ENCODE measurements around the gene SLC9A9. TPM values are rescaled to one million over a fixed set of nuclear protein-coding genes. Genes with fewer than 3 reads are reported as not detected.

Gene SLC9A9
- polyA plus RNA-seq, 1 donor: 6.3 TPM

DNA sequence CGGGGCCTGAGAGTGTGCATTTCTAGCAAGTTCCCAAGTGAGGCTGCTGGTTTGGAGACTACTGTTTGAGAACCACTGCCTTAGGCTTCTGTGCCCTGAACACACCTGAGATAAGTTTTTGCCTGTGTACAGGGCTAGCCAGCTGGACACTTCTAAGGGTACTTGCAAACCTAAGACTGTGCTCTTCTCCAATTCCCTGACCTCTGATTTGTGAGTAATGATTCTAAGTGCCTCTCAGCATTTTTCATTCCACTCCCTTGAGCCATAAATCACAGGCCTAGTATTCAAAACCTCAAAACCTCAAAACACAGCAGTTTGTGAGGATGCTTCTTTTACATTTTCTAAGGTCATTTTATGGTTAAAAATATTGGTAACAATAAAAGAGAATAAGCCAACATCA lies 580.3 kb downstream of the SLC9A9 start:
- Histone ChIP-seq H3K27me3 (ENCODE audit: control insufficient read depth, insufficient read depth, low read length) (no peaks in the 10 kb centered on the region), H3K9me3 (ENCODE audit: control insufficient read depth, low read depth, low read length) (no peaks in the 10 kb centered on the region), H3K36me3 (ENCODE audit: control insufficient read depth, insufficient read depth, low read length) (no peaks in the 10 kb centered on the region), H3K4me3 (ENCODE audit: low read length) (no peak overlapping the region), H3K27ac (ENCODE audit: low read length) (no peak overlapping the region), H3K4me1 (ENCODE audit: control insufficient read depth, insufficient read depth, low read length) (no peaks in the 10 kb centered on the region)
- DNase-seq: no peak
- no CpG with 5 or more reads among the region's 1 CpG for WGBS (ENCODE audit: insufficient coverage, low lambda C conversion rate)

DNA sequence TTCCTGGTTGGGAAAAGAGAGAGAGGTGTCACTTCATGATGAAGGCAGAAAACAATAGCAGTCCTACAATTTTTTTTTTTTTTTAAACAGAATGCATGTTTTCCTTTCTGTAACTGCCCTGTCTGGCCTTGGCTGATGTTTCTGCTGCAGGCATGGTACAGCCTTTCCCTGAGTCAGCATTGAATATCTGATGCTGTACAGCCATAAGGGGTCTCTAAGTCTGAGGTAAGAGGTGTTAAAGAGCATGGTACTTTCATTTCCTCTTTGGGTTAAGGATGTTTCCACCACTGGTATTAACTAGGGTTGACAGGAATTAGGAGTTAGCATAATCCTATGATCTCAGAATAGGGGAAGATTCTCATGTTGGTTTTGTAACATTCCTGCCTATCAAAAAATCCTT lies 581.3 kb downstream of the SLC9A9 start:
- DNase-seq: no peak
- Histone ChIP-seq H3K36me3 (ENCODE audit: control insufficient read depth, insufficient read depth, low read length) (no peaks in the 10 kb centered on the region), H3K4me1 (ENCODE audit: control insufficient read depth, insufficient read depth, low read length) (no peaks in the 10 kb centered on the region), H3K27me3 (ENCODE audit: control insufficient read depth, insufficient read depth, low read length) (no peaks in the 10 kb centered on the region), H3K4me3 (ENCODE audit: low read length) (no peak overlapping the region), H3K27ac (ENCODE audit: low read length) (no peak overlapping the region), H3K9me3 (ENCODE audit: control insufficient read depth, low read depth, low read length) (no peaks in the 10 kb centered on the region)

DNA sequence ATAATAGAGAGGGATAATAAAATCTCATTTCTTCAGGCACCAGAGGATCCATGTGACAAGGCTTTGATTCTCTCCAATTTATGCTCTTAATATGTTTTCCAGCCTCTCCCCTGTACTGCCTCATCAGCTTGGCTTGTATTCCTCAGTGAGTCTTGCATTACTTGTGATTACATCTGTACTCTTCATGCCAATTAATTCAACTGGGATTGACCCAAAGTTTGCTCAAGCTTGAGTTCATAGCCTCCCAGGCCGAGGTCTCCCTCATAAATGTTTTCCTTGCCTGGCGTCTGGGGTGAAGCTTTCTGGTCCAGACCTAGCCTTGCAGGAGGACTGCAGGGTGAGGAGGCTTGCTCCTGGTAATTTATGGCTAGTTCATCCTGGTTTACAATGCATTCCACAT lies 581.8 kb downstream of the SLC9A9 start:
- Histone ChIP-seq H3K4me3 (ENCODE audit: low read length) (no peak overlapping the region), H3K36me3 (ENCODE audit: control insufficient read depth, insufficient read depth, low read length) (no peaks in the 10 kb centered on the region), H3K9me3 (ENCODE audit: control insufficient read depth, low read depth, low read length) (no peaks in the 10 kb centered on the region), H3K27ac (ENCODE audit: low read length) (no peak overlapping the region), H3K4me1 (ENCODE audit: control insufficient read depth, insufficient read depth, low read length) (no peaks in the 10 kb centered on the region), H3K27me3 (ENCODE audit: control insufficient read depth, insufficient read depth, low read length) (no peaks in the 10 kb centered on the region)
- no CpG with 5 or more reads among the region's 2 CpGs for WGBS (ENCODE audit: insufficient coverage, low lambda C conversion rate)
- DNase-seq: no peak

DNA sequence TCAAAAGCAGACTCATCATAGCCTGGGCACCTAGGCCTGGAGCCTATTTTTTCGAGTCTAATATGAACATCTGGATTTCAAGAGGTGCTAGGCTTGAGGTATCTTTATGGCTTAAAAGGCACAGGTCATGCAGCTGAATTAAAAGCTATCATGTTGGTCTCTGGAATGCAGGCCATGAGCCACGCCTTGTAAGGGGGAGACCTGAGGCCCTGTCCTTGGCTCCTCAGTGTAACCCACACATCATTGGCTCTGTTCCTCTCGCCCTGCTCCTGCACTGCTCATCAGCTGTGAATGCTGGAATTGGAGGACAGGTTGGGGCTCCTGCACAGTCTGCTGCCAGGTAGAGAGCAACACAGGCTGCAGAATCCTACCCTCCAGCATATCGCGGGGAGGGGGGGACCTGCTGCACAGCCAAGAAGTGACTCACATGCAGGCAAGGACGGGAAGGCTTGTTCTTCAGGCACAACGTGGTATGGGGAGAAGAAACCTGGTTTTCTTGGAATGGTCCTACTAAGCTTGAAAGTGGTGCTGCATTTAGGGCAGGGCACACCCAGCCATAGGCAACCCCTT lies 582.7 kb downstream of the SLC9A9 start:
- no peak overlapping the region for H3K4me3 ChIP-seq (ENCODE audit: low read length)
- H3K27ac ChIP-seq (ENCODE audit: low read length): no peak overlapping the region
- H3K27me3 ChIP-seq (ENCODE audit: control insufficient read depth, insufficient read depth, low read length): no peaks in the 10 kb centered on the region
- H3K4me1 ChIP-seq (ENCODE audit: control insufficient read depth, insufficient read depth, low read length): no peaks in the 10 kb centered on the region
- no peaks in the 10 kb centered on the region for H3K9me3 ChIP-seq (ENCODE audit: control insufficient read depth, low read depth, low read length)
- WGBS (ENCODE audit: insufficient coverage, low lambda C conversion rate): no CpG with 5 or more reads among the region's 7 CpGs
- H3K36me3 ChIP-seq (ENCODE audit: control insufficient read depth, insufficient read depth, low read length): no peaks in the 10 kb centered on the region
- DNase-seq: no peak

DNA sequence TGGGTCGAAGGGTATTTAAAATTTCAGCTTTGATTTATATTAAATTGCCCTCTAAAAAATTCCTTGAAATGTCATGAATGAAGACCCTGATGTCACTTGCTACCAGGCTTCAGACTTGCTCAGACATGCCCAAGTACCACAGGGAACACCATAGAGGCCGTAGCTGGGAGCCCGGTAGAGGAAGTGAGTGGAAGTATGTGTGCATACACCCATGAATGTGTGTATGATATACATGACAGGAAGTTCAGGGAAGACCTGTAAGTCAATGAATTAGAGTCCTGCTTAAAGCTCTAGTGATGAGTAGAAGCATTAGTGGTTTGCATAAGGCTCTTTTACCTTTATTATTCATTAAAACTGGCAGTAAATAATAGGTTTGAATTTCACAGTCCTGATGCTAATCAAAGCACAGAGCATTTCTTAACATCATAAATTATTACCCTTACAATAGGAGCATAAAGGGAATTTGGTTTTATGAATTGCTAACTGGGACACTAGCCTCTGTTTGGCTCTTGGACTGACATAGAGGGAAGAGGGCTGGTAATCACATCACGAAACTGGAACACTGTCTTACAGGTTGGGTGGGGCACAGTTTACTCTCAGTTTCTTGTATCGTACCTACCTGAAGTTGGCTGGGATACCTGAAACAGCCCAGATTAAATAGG lies 584.3 kb downstream of the SLC9A9 start:
- Histone ChIP-seq H3K9me3 (ENCODE audit: control insufficient read depth, low read depth, low read length) (no peaks in the 10 kb centered on the region), H3K27ac (ENCODE audit: low read length) (no peak overlapping the region), H3K36me3 (ENCODE audit: control insufficient read depth, insufficient read depth, low read length) (no peaks in the 10 kb centered on the region), H3K4me3 (ENCODE audit: low read length) (no peak overlapping the region), H3K27me3 (ENCODE audit: control insufficient read depth, insufficient read depth, low read length) (no peaks in the 10 kb centered on the region), H3K4me1 (ENCODE audit: control insufficient read depth, insufficient read depth, low read length) (no peaks in the 10 kb centered on the region)
- WGBS (ENCODE audit: insufficient coverage, low lambda C conversion rate): no CpG with 5 or more reads among the region's 5 CpGs
- DNase-seq: no peak

DNA sequence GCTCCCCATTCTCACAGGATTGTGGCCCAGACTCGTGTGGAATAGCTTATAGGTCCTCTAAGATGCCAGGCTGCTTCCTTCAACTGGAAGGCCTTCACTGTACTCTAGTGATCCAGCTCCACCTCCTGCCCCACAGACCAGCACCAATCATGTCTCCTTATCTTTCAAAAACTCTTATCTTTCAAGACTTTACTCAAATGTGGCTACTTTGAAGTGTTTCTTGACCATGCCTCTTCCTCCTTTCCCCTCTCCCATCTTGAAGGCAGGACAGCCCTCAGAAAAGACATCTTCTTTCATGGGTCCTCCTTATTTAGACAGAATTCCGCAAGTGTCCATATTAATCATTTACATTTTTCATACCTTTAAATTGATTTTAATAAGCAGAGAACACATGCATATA lies 586.4 kb downstream of the SLC9A9 start:
- no CpG with 5 or more reads among the region's 2 CpGs for WGBS (ENCODE audit: insufficient coverage, low lambda C conversion rate)
- no peaks in the 10 kb centered on the region for H3K4me1 ChIP-seq (ENCODE audit: control insufficient read depth, insufficient read depth, low read length)
- no peaks in the 10 kb centered on the region for H3K36me3 ChIP-seq (ENCODE audit: control insufficient read depth, insufficient read depth, low read length)
- no peak overlapping the region for H3K27ac ChIP-seq (ENCODE audit: low read length)
- no peak overlapping the region for H3K4me3 ChIP-seq (ENCODE audit: low read length)
- no peak for DNase-seq
- H3K27me3 ChIP-seq (ENCODE audit: control insufficient read depth, insufficient read depth, low read length): no peaks in the 10 kb centered on the region
- H3K9me3 ChIP-seq (ENCODE audit: control insufficient read depth, low read depth, low read length): no peaks in the 10 kb centered on the region

DNA sequence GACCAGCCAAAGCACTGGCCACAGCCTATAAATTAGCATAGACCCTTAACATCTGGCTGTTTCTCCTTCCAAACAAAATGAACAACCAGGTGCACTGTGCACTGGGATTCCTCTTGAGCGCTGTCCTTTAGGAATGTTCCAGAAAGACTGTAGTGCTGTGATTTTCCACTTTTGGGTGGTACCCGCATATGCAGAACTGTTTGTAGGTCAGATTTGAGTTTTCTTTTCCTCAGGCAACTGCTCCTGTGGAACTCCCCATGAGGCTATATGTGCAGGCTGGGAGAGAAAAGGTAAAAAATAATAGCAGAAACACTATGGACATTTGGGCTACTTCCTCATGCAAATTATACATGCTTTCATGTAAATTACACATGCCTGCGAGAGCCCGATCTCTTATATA lies 589.6 kb downstream of the SLC9A9 start:
- 80% methylated on average over 1 of the region's 4 CpGs for WGBS (ENCODE audit: insufficient coverage, low lambda C conversion rate)
- Histone ChIP-seq H3K27ac (ENCODE audit: low read length) (no peak overlapping the region), H3K27me3 (ENCODE audit: control insufficient read depth, insufficient read depth, low read length) (no peaks in the 10 kb centered on the region), H3K4me1 (ENCODE audit: control insufficient read depth, insufficient read depth, low read length) (no peaks in the 10 kb centered on the region), H3K9me3 (ENCODE audit: control insufficient read depth, low read depth, low read length) (no peaks in the 10 kb centered on the region), H3K4me3 (ENCODE audit: low read length) (no peak overlapping the region), H3K36me3 (ENCODE audit: control insufficient read depth, insufficient read depth, low read length) (no peaks in the 10 kb centered on the region)
- DNase-seq: no peak

DNA sequence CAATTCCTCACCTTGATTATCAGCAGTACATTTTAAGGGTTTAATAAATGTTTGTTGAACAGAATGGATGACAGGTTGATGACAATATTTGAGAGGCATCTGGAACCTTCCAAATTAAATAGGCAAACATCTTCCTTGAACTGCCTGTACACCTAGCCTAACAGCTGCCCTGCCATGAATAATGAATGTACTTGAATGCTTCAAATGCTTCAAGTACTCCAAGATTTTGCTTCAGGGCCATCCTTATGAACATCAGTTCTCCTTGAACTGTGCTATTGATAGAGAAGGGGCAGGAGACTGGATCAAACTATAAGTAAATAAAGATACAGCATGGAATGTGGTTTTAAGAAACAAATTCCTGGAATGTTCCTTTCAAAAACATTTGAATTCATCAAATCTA lies 591.9 kb downstream of the SLC9A9 start:
- Histone ChIP-seq H3K36me3 (ENCODE audit: control insufficient read depth, insufficient read depth, low read length) (no peaks in the 10 kb centered on the region), H3K4me1 (ENCODE audit: control insufficient read depth, insufficient read depth, low read length) (no peaks in the 10 kb centered on the region), H3K9me3 (ENCODE audit: control insufficient read depth, low read depth, low read length) (no peaks in the 10 kb centered on the region), H3K4me3 (ENCODE audit: low read length) (no peak overlapping the region), H3K27me3 (ENCODE audit: control insufficient read depth, insufficient read depth, low read length) (no peaks in the 10 kb centered on the region), H3K27ac (ENCODE audit: low read length) (no peak overlapping the region)
- no peak for DNase-seq

DNA sequence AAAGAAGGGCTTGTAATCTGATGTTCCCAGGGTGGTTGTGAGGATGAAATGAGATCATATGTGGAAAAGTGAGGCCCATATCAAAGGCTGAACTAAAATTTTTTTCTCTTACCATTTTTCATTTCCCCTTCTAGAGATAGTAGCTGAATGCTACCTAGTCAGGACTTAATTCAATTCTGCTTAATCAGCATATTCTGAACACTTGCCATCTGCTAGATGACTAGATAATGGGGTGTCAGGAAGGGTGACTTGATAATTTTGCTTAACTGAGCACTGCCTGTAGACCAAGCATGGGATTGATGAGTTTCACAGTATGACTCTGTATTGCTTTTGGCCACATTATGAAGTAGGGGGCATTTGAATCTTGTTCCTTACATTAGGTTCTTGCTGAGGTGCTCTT lies 592.5 kb downstream of the SLC9A9 start:
- no peaks in the 10 kb centered on the region for H3K4me1 ChIP-seq (ENCODE audit: control insufficient read depth, insufficient read depth, low read length)
- no peak overlapping the region for H3K4me3 ChIP-seq (ENCODE audit: low read length)
- no peak for DNase-seq
- no peaks in the 10 kb centered on the region for H3K9me3 ChIP-seq (ENCODE audit: control insufficient read depth, low read depth, low read length)
- H3K27me3 ChIP-seq (ENCODE audit: control insufficient read depth, insufficient read depth, low read length): no peaks in the 10 kb centered on the region
- H3K36me3 ChIP-seq (ENCODE audit: control insufficient read depth, insufficient read depth, low read length): no peaks in the 10 kb centered on the region
- H3K27ac ChIP-seq (ENCODE audit: low read length): no peak overlapping the region

DNA sequence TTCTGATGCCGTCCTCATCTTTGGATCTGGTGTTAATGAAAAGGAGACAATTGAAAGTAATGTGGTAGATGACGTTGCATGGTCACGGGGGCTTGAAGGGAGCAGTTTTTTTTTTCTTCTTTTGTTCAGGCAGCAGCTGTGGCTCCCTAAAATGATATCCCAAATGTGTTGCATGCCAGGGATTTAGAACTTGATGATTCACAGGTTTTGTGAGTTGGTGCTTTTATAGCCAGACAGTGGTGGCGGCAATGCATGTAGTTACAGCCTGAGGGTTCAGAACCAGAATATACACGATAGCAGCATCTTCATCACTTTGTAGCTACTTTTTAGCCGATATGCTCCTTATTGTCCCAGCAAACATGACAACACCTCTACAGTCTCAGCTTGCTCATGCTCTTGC lies 595.3 kb downstream of the SLC9A9 start:
- no peak for DNase-seq
- 80% methylated on average over 2 of the region's 6 CpGs for whole genome bisulfite sequencing (ENCODE audit: insufficient coverage, low lambda C conversion rate)

DNA sequence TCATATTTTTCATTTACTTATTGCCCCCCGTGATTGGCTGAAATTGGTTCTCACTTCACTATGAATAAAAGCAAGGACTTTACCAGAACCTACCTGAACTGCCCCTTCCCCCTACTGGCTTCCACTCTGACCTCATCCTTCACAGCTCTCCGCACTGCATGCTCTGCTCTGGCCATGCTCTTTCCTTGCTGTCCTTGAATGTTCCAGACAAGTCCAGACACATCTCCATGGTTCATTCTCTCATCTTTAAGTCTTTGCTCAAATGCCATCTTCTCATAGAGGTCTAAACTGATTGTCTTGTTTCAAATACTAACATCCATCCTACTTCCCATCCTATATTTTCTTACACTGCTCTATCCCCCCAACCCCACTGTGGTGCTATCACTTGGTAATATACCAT lies 599.3 kb downstream of the SLC9A9 start:
- DNase-seq: no peak
- 100% methylated on average over 1 of the region's 2 CpGs for WGBS (ENCODE audit: insufficient coverage, low lambda C conversion rate)
- H3K4me1 ChIP-seq (ENCODE audit: control insufficient read depth, insufficient read depth, low read length): no peaks in the 10 kb centered on the region
- no peaks in the 10 kb centered on the region for H3K36me3 ChIP-seq (ENCODE audit: control insufficient read depth, insufficient read depth, low read length)
- no peak overlapping the region for H3K4me3 ChIP-seq (ENCODE audit: low read length)
- no peak overlapping the region for H3K27ac ChIP-seq (ENCODE audit: low read length)
- no peaks in the 10 kb centered on the region for H3K27me3 ChIP-seq (ENCODE audit: control insufficient read depth, insufficient read depth, low read length)
- no peaks in the 10 kb centered on the region for H3K9me3 ChIP-seq (ENCODE audit: control insufficient read depth, low read depth, low read length)

More for the DNA sequence above, 595.3 kb downstream of the SLC9A9 start:
- no peaks in the 10 kb centered on the region for H3K36me3 ChIP-seq (ENCODE audit: control insufficient read depth, insufficient read depth, low read length)
- H3K9me3 ChIP-seq (ENCODE audit: control insufficient read depth, low read depth, low read length): no peaks in the 10 kb centered on the region
- H3K4me3 ChIP-seq (ENCODE audit: low read length): no peak overlapping the region
- H3K27me3 ChIP-seq (ENCODE audit: control insufficient read depth, insufficient read depth, low read length): no peaks in the 10 kb centered on the region
- H3K4me1 ChIP-seq (ENCODE audit: control insufficient read depth, insufficient read depth, low read length): no peaks in the 10 kb centered on the region
- no peak overlapping the region for H3K27ac ChIP-seq (ENCODE audit: low read length)
